ENCODE results near the gene ARMC10. TPM values are rescaled to one million over a fixed set of nuclear protein-coding genes. Genes with fewer than 3 reads are reported as not detected.
"Not testable (repeated sequence)": the region's sequence is repeated elsewhere in the genome, so short reads cannot be mapped to it uniquely, and the experiment has no call there.

ARMC10 gene
- total RNA-seq, 2 experiments from 2014 or later, result 26.0 to 28.7 TPM

DNA sequence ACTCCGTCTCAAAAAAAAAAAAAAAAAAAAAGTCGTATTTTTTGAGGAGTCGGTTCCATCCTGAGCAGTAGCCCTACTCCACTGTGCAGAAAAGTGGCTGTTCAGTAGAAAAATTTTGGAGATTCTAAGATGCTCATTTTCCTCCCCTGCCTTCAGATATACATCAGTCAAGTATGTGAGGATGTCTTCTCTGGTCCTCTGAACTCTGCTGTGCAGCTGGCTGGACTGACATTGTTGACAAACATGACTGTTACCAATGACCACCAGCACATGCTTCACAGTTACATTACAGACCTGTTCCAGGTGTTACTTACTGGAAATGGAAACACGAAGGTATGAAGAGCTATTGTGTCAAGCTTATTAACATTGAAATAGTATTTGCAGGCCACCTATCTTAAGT is 17.4 kb downstream of the ARMC10 start:
- not testable (repeated sequence) for ATAC-seq; DNase-seq; H3K27me3 Mint-ChIP-seq; H3K27ac Mint-ChIP-seq; H3K4me3 Mint-ChIP-seq; H3K4me1 Mint-ChIP-seq; H3K9me3 Mint-ChIP-seq (ENCODE audit: low read depth)
- H3K36me3 Mint-ChIP-seq, result peaks cover 28% of the 10 kb centered on the region
- CTCF ChIA-PET, result interaction anchor here (1.3 to 1.8 kb wide), 2 partner anchors 9 to 25 kb away, joined by 3 read pairs; no protein-coding TSS in a partner anchor

DNA sequence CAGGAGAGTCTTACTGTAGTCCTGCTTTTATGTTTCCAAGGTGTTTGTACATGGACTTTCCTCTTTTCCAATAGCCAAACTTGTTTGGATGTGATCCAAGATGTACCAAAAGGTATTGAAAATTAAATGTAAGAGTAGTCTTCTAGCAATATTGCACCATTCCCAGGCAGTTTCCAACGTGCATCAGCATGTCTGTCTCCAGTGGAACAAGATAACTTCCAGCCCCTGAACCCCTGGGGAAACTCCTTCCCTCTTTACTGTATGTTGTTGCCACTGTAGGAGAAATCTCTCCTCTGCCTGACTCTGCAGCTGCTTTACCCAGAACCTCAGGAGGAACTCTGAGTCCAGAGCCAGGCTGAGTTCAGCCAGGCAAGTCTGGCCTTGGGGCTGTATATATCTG is 18.5 kb downstream of the ARMC10 start:
- Mint-ChIP-seq H3K9me3 (ENCODE audit: low read depth) (no peaks in the 10 kb centered on the region), H3K27ac (no peak overlapping the region), H3K36me3 (peaks cover 24% of the 10 kb centered on the region), H3K4me1 (peaks cover 2% of the 10 kb centered on the region), H3K27me3 (no peaks in the 10 kb centered on the region), H3K4me3 (no peak overlapping the region)
- CTCF ChIA-PET, result no interaction called here
- ATAC-seq (no peak), DNase-seq (no peak)

DNA sequence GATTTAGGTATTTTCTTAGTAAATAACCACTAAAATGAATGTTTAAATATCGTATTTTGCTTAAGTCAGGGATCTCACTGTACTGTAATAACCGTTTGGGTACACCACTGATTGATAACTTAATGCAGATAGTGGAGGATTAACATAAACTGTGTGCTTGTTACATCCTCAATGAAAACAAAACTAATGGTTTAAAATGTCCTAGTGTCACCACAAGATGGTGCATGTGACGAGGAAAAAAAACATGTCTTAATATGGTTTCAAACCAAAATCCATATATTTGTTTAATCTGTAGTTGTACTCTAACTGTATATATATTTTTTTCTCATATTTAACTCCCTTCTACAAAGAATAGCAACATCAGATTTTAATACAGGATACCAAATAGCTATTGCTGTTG is 19.2 kb downstream of the ARMC10 start:
- CTCF ChIA-PET, result no interaction called here
- Mint-ChIP-seq H3K36me3 (peaks cover 20% of the 10 kb centered on the region), H3K4me3 (no peak overlapping the region), H3K4me1 (peaks cover 2% of the 10 kb centered on the region), H3K9me3 (ENCODE audit: low read depth) (no peaks in the 10 kb centered on the region), H3K27ac (no peak overlapping the region), H3K27me3 (no peaks in the 10 kb centered on the region)
- no peak for ATAC-seq
- DNase-seq, result no peak

DNA sequence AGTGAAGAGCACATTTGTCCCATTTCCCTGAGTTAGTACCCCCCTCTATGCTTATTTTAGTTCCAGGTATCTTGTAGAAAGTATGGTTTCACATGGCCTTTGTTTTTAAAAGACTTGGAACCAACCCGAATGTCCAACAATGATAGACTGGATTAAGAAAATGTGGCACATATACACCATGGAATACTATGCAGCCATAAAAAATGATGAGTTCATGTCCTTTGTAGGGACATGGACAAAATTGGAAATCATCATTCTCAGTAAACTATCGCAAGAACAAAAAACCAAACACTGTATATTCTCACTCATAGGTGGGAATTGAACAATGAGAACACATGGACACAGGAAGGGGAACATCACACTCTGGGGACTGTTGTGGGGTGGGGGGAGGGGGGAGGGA is 20.6 kb downstream of the ARMC10 start:
- CTCF ChIA-PET; H3K9me3 Mint-ChIP-seq (ENCODE audit: low read depth); H3K27me3 Mint-ChIP-seq; H3K4me1 Mint-ChIP-seq; ATAC-seq; H3K4me3 Mint-ChIP-seq; H3K27ac Mint-ChIP-seq; DNase-seq: not testable (repeated sequence)
- H3K36me3 Mint-ChIP-seq, result peaks cover 15% of the 10 kb centered on the region

DNA sequence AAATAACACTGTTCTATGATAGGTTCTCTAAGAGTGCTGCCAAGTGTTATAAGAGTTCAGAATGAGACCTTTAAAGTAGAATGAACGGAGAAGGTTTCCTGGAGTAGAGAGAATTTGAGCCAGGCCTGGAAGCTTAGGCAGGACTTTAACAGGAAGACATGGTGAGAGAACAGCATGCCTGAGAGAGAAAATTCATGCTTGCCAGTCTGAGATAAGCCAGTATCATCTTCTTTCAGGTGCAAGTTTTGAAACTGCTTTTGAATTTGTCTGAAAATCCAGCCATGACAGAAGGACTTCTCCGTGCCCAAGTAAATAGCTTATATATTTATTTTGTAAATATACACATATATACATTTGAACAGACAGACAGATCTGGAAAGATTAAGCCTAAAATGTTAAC is 22.1 kb downstream of the ARMC10 start:
- DNase-seq, result no peak
- H3K27ac Mint-ChIP-seq, result no peak overlapping the region

DNA sequence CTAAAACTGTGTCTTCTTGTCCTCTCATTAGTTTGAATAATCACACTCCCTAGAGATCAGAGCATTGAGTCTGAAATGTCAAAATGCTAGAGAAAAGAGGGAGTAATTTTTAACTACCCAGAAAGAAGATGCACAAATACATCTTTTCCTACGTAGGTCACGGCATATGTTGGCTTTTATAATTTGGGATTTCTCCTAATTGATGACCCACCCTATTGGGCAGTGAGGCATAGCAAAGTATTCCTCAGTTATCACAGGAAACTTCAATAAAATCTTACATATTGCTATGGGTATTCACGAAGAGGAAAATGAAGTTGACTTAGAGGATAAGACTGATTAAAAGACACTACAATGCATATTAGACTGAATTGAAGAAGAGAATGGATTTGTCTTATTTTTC is 25.4 kb downstream of the ARMC10 start:
- Mint-ChIP-seq H3K27me3 (no peaks in the 10 kb centered on the region), H3K36me3 (peaks cover 24% of the 10 kb centered on the region), H3K27ac (no peak overlapping the region), H3K4me3 (no peak overlapping the region), H3K4me1 (no peaks in the 10 kb centered on the region), H3K9me3 (ENCODE audit: low read depth) (no peaks in the 10 kb centered on the region)
- CTCF ChIA-PET, result interaction anchor here (1.6 kb wide), 1 partner anchor 8 kb away, joined by 3 read pairs; no protein-coding TSS in a partner anchor
- ATAC-seq (no peak), DNase-seq (no peak)

More for the DNA sequence above, 22.1 kb downstream of the ARMC10 start:
- Mint-ChIP-seq H3K4me3 (no peak overlapping the region), H3K27me3 (no peaks in the 10 kb centered on the region), H3K36me3 (peaks cover 15% of the 10 kb centered on the region), H3K4me1 (no peaks in the 10 kb centered on the region), H3K9me3 (ENCODE audit: low read depth) (no peaks in the 10 kb centered on the region)
- CTCF ChIA-PET, result interaction anchor here (0.9 kb wide), 1 partner anchor 36 kb away, joined by 3 read pairs; no protein-coding TSS in a partner anchor
- ATAC-seq, result no peak

DNA sequence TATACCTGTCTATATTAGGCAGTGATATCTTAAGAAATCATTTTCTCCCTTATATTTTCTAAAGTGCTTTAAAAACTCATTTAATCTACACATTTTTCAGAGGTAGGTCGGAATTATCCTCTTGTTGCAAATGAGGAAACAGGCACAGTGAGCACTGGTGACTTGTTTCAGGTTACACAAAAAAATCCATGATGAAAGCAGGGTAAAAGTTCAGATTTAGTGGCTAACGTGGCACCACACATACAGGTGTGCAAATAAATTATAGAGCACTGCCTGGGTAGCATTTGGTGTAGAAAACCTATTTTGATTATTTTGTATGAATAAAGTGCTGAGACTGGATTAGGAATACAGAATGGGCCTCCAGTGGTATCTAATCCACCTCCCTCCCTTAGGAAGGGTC is 26.6 kb downstream of the ARMC10 start:
- no peak for ATAC-seq
- no peak for DNase-seq
- CTCF ChIA-PET, result interaction anchor here (1.6 kb wide), 1 partner anchor 9 kb away, joined by 3 read pairs; no protein-coding TSS in a partner anchor

DNA sequence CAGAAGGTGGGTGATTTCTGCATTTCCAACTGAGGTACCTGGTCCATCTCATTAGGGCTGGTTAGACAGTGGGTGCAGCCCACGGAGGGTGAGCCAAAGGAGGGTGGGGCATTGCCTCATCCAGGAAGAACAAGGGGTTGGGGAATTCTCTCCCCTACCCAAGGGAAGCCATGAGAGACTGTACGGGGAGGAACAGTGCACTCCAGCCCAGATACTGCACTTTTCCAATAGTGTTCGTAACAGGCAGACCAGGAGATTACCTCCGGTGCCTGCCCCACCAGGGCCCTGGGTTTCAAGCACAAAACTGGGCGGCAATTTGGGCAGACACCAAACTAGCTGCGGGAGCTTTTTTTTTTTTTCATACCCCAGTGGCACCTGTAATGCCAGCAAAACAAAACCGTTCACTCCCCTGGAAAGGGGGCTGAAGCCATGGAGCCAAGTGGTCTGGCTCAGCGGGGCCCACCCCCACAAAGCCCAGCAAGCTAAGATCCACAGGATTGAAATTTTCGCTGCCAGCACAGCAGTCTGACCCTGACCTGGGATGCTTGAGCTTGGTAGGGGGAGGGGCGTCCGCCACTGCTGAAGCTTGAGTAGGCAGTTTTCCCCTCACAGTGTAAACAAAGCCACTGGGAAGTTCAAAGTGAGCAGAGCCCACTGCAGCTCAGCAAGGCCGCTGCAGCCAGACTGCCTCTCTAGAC is 31.2 kb downstream of the ARMC10 start:
- CTCF ChIA-PET, result no interaction called here

More for the DNA sequence above, 26.6 kb downstream of the ARMC10 start:
- Mint-ChIP-seq H3K4me3 (no peak overlapping the region), H3K9me3 (ENCODE audit: low read depth) (no peaks in the 10 kb centered on the region), H3K27ac (no peak overlapping the region), H3K36me3 (peaks cover 24% of the 10 kb centered on the region), H3K4me1 (no peaks in the 10 kb centered on the region), H3K27me3 (no peaks in the 10 kb centered on the region)

DNA sequence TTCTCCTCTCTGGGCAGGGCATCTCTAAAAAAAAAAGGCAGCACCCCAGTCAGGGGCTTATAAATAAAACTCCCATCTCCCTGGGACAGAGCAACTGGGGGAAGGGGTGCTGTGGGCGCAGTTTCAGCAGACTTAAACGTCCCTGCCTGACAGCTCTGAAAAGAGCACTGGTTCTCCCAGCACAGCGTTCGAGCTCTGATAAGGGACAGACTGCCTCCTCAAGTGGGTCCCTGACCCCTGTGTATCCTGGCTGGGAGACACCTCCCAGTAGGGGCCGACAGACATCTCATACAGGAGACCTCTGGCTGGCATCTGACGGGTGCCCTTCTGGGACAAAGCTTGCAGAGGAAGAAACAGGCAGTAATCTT is 31.7 kb downstream of the ARMC10 start:
- H3K36me3 Mint-ChIP-seq, result peaks cover 53% of the 10 kb centered on the region
- not testable (repeated sequence) for H3K9me3 Mint-ChIP-seq (ENCODE audit: low read depth); H3K4me3 Mint-ChIP-seq; DNase-seq; H3K27ac Mint-ChIP-seq; H3K27me3 Mint-ChIP-seq; ATAC-seq
- CTCF ChIA-PET, result interaction anchor here (0.6 kb wide), 1 partner anchor 714 kb away, joined by 4 read pairs; no protein-coding TSS in a partner anchor
- H3K4me1 Mint-ChIP-seq, result peaks cover 20% of the 10 kb centered on the region

More for the DNA sequence above, 31.2 kb downstream of the ARMC10 start:
- DNase-seq, result no peak
- Mint-ChIP-seq H3K9me3 (ENCODE audit: low read depth) (no peaks in the 10 kb centered on the region), H3K4me1 (peaks cover 20% of the 10 kb centered on the region), H3K4me3 (no peak overlapping the region), H3K27ac (no peak overlapping the region), H3K27me3 (no peaks in the 10 kb centered on the region), H3K36me3 (peaks cover 48% of the 10 kb centered on the region)
- ATAC-seq, result no peak

DNA sequence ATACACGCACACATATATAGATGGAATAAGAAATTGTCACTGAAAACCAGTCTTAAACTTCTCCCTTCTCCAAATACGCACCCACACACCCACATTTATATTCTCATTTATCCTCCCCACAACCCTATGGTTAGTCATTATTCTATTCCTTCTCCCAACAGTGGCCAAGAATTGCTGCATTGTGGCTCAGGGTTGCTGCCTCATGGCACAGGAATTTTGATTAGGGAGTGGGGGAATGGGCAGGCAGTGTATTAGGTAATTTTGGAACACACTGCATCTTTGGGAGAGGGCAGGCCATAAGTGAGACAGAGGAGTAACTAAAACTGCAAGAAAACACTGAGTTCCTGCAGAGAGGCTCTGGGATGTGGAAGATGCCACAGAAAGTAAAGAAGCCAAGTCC is 38.2 kb downstream of the ARMC10 start:
- Mint-ChIP-seq H3K36me3 (peaks cover 51% of the 10 kb centered on the region), H3K4me1 (peaks cover 28% of the 10 kb centered on the region), H3K9me3 (ENCODE audit: low read depth) (no peaks in the 10 kb centered on the region), H3K4me3 (no peak overlapping the region), H3K27ac (no peak overlapping the region), H3K27me3 (no peaks in the 10 kb centered on the region)
- CTCF ChIA-PET, result no interaction called here
- ATAC-seq, result no peak
- no peak for DNase-seq

DNA sequence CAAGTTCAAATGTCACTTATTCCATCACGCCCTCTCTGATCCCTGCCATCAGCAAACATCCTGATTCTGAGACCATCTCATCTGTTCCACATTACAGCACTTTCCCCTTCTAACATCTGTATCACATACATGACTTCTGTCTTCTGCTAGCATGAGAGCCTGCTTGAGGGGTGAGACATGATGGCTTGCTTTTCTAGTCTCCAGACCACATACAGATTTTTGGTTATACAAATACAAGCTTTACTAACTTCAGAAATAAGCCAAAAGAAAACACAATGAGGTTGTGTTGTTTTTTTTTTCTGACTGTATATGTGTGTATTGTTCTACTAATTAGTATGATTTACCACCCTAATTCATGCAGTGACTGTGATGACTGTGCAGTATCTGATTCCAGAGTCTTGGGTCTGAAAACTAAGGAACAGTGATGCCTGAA is 39.7 kb downstream of the ARMC10 start:
- Mint-ChIP-seq H3K27me3 (no peaks in the 10 kb centered on the region), H3K27ac (no peak overlapping the region), H3K9me3 (ENCODE audit: low read depth) (no peaks in the 10 kb centered on the region), H3K36me3 (peaks cover 40% of the 10 kb centered on the region), H3K4me3 (no peak overlapping the region), H3K4me1 (peaks cover 16% of the 10 kb centered on the region)
- DNase-seq (no peak), ATAC-seq (no peak)
- CTCF ChIA-PET, result no interaction called here

DNA sequence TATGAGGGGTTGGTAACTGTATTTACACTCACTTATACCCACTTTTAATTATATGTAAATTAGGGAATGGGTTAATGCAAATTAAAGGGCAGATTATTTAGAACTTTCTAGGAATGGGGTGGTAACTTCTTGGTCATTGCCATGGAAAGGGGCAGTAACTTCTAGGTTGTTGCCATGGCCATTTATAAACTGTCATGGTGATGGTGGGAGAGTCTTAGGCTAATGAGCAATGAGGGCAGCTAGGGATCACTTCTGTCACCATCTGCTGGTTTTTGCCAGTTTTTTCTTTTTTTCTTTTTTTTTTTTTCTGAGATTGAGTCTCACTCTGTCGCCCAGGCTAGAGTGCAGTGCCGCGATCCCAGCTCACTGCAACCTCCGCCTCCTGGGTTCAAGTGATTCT is 40.8 kb downstream of the ARMC10 start:
- Mint-ChIP-seq H3K36me3 (peaks cover 38% of the 10 kb centered on the region), H3K27ac (no peak overlapping the region), H3K4me1 (peaks cover 13% of the 10 kb centered on the region), H3K4me3 (no peak overlapping the region), H3K9me3 (ENCODE audit: low read depth) (no peaks in the 10 kb centered on the region), H3K27me3 (no peaks in the 10 kb centered on the region)
- CTCF ChIA-PET, result no interaction called here
- DNase-seq, result no peak
- ATAC-seq, result no peak

DNA sequence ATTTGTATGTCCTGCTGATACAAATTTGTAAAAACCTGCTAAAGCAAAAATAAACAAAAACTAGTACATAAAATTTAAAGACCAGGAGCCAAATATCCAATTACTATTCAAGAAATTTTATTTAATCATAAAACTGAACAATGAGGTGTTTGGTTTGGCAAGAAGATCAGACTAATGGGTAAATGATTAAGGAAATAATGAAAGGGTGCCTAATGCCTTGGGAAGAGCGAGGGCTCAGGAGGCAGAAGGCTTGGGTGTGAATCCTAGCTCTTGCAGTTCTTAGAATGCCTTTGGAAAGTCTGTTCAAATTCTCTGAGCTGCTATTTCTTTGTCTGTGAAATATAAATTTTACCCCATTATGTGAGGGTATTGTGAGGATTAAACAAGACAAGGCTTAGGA is 41.6 kb downstream of the ARMC10 start:
- peaks cover 38% of the 10 kb centered on the region for H3K36me3 Mint-ChIP-seq
- H3K9me3 Mint-ChIP-seq (ENCODE audit: low read depth), result no peaks in the 10 kb centered on the region
- no peak overlapping the region for H3K4me3 Mint-ChIP-seq
- peaks cover 13% of the 10 kb centered on the region for H3K4me1 Mint-ChIP-seq
- CTCF ChIA-PET, result no interaction called here
- no peak for ATAC-seq
- no peaks in the 10 kb centered on the region for H3K27me3 Mint-ChIP-seq
- no peak overlapping the region for H3K27ac Mint-ChIP-seq
- no peak for DNase-seq

DNA sequence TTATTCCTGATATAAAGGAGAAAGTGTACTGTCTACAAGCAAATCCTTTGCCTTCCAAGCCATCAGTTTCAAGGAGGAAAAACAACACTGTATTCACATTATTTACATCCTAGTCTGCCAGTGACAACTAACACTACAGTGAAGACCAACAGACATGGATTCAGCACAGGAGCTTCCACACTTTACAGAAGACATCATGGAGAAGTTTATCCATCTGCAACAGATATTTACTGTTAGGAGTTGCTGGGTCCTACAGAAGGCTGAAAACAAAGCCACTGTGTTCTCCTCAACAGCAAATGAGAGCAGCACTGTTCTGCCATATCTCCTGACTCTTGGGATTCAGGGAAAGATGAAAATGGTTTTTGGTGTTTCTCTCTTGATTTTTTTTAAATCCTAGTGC is 42.1 kb downstream of the ARMC10 start:
- no peaks in the 10 kb centered on the region for H3K9me3 Mint-ChIP-seq (ENCODE audit: low read depth)
- H3K36me3 Mint-ChIP-seq, result peaks cover 37% of the 10 kb centered on the region
- peaks cover 13% of the 10 kb centered on the region for H3K4me1 Mint-ChIP-seq
- H3K27ac Mint-ChIP-seq, result no peak overlapping the region
- no peak overlapping the region for H3K4me3 Mint-ChIP-seq
- ATAC-seq (no peak), DNase-seq (no peak)
- no peaks in the 10 kb centered on the region for H3K27me3 Mint-ChIP-seq
- CTCF ChIA-PET, result no interaction called here
